H9 (cell line): ENCODE measurements around the gene CRACDL. TPM values are rescaled to one million over a fixed set of nuclear protein-coding genes. Genes with fewer than 3 reads are reported as not detected.

Source experiments
- DNase-seq: peaks from one replicate; pipeline ENCODE4 v3.0.0-alpha.2; 2017
- H2AFZ ChIP-seq: one replicate; pipeline ENCODE4 v1.6.1; 2013; ENCODE audit warnings: mild to moderate bottlenecking, low read length, control low read depth, moderate library complexity
- H2AK5ac ChIP-seq: 2 replicates; pipeline ENCODE4 v1.6.1; 2013; ENCODE audit warnings: low read length, control low read depth, mixed read lengths; ENCODE audit not compliant: insufficient read length
- H2BK120ac ChIP-seq: one replicate; pipeline ENCODE4 v1.6.1; 2013; ENCODE audit warnings: low read depth, mild to moderate bottlenecking, low read length, control low read depth, inconsistent platforms; ENCODE audit not compliant: poor library complexity, severe bottlenecking
- H2BK12ac ChIP-seq: 2 replicates; pipeline ENCODE4 v1.6.1; 2013; ENCODE audit warnings: low read length, control low read depth, mixed read lengths, low read depth; ENCODE audit not compliant: insufficient read length
- H2BK15ac ChIP-seq: 2 replicates; pipeline ENCODE4 v1.6.1; 2013; ENCODE audit warnings: low read depth, low read length, control low read depth
- H2BK20ac ChIP-seq: one replicate; pipeline ENCODE4 v1.6.1; 2013; ENCODE audit warnings: low read depth, mild to moderate bottlenecking, low read length, control low read depth, inconsistent platforms; ENCODE audit not compliant: poor library complexity, severe bottlenecking
- H2BK5ac ChIP-seq: 2 replicates; pipeline ENCODE4 v1.6.1; 2013; ENCODE audit warnings: low read length, control low read depth, mixed read lengths; ENCODE audit not compliant: insufficient read length
- H3K14ac ChIP-seq: 2 replicates; pipeline ENCODE4 v1.6.1; 2013; ENCODE audit warnings: low read length, control low read depth; ENCODE audit not compliant: insufficient read depth
- H3K18ac ChIP-seq: 2 replicates; pipeline ENCODE4 v1.6.1; 2013; ENCODE audit warnings: low read depth, mild to moderate bottlenecking, mixed read lengths, low read length, control low read depth; ENCODE audit not compliant: insufficient read length
- H3K23ac ChIP-seq: 2 replicates; pipeline ENCODE4 v1.6.1; 2013; ENCODE audit warnings: low read length, control low read depth, mixed read lengths, low read depth; ENCODE audit not compliant: insufficient read length
- H3K23me2 ChIP-seq: 2 replicates; pipeline ENCODE4 v1.6.1; 2013; ENCODE audit warnings: low read depth, mild to moderate bottlenecking, mixed read lengths, low read length, control low read depth; ENCODE audit not compliant: insufficient read length, poor library complexity, severe bottlenecking
- H3K27ac ChIP-seq: 2 replicates; pipeline ENCODE4 v1.5.1; 2013; ENCODE audit warnings: low read length, control low read depth, mixed read lengths, low read depth; ENCODE audit not compliant: insufficient read length
- H3K27me3 ChIP-seq: 2 replicates; pipeline ENCODE4 v1.6.1; 2013; ENCODE audit warnings: low read length, control low read depth, inconsistent platforms; ENCODE audit not compliant: insufficient read depth
- H3K4ac ChIP-seq: 2 replicates; pipeline ENCODE4 v1.6.1; 2013; ENCODE audit warnings: low read depth, mild to moderate bottlenecking, control low read depth, inconsistent platforms, low read length, moderate library complexity
- H3K4me1 ChIP-seq: 2 replicates; pipeline ENCODE4 v1.6.1; 2013; ENCODE audit warnings: low read length, control low read depth, inconsistent platforms; ENCODE audit not compliant: insufficient read depth
- H3K4me2 ChIP-seq: 2 replicates; pipeline ENCODE4 v1.6.1; 2013; ENCODE audit warnings: low read length, control low read depth, mixed read lengths; ENCODE audit not compliant: insufficient read length, insufficient read depth
- H3K56ac ChIP-seq: 2 replicates; pipeline ENCODE4 v1.6.1; 2013; ENCODE audit warnings: low read depth, mild to moderate bottlenecking, mixed read lengths, low read length, control low read depth; ENCODE audit not compliant: insufficient read length
- H3K79me1 ChIP-seq: 2 replicates; pipeline ENCODE4 v1.6.1; 2013; ENCODE audit warnings: low read depth, mild to moderate bottlenecking, moderate library complexity, low read length, control low read depth, inconsistent platforms; ENCODE audit not compliant: insufficient read depth, poor library complexity, severe bottlenecking
- H3K79me2 ChIP-seq: 2 replicates; pipeline ENCODE4 v1.6.1; 2013; ENCODE audit warnings: low read length, control low read depth, inconsistent platforms; ENCODE audit not compliant: insufficient read depth
- H3K9ac ChIP-seq: 2 replicates; pipeline ENCODE4 v1.6.1; 2013; ENCODE audit warnings: low read length, control low read depth, mixed read lengths; ENCODE audit not compliant: insufficient read length; ENCODE audit errors: extremely low read depth
- H3K9me3 ChIP-seq: one replicate; pipeline ENCODE4 v1.6.1; 2013; ENCODE audit warnings: low read depth, low read length, inconsistent platforms; ENCODE audit not compliant: control insufficient read depth
- H3T11ph ChIP-seq: one replicate; pipeline ENCODE4 v1.6.1; 2013; ENCODE audit warnings: mild to moderate bottlenecking, low read length, control low read depth, inconsistent platforms
- H4K20me1 ChIP-seq: one replicate; pipeline ENCODE4 v1.6.1; 2013; ENCODE audit not compliant: control insufficient read depth, insufficient read length, insufficient read depth
- H4K5ac ChIP-seq: 2 replicates; pipeline ENCODE4 v1.6.1; 2013; ENCODE audit warnings: low read depth, mild to moderate bottlenecking, mixed read lengths, low read length, control low read depth; ENCODE audit not compliant: insufficient read length
- H4K8ac ChIP-seq: replicated peaks from 2 replicates; pipeline ENCODE4 v1.6.1; 2013; ENCODE audit warnings: low read length, control low read depth, mixed read lengths, low read depth; ENCODE audit not compliant: insufficient read length
- H4K91ac ChIP-seq: 2 replicates; pipeline ENCODE4 v1.6.1; 2013; ENCODE audit warnings: low read depth, mild to moderate bottlenecking, moderate library complexity, mixed read lengths, low read length, control low read depth; ENCODE audit not compliant: insufficient read length
- H3K27ac Mint-ChIP-seq, 3 experiments: 2 replicates in 2 of 3; 3 replicates in 1 of 3; pipeline ENCODE4 v1.8.0; 2020 to 2021; ENCODE audit warnings: mixed read lengths in 3 of 3, mild to moderate bottlenecking in 1 of 3, moderate library complexity in 1 of 3
- H3K27me3 Mint-ChIP-seq: 2 replicates; pipeline ENCODE4 v1.8.0; 2021; ENCODE audit warnings: low read depth, mild to moderate bottlenecking, moderate library complexity, mixed read lengths
- H3K36me3 Mint-ChIP-seq, 3 experiments: 2 replicates in 2 of 3; 3 replicates in 1 of 3; pipeline ENCODE4 v1.8.0; 2020 to 2021; ENCODE audit warnings: low read depth in 3 of 3, mixed read lengths in 3 of 3; ENCODE audit not compliant: insufficient read depth in 1 of 3
- H3K4me1 Mint-ChIP-seq, 2 experiments: 2 replicates each; pipeline ENCODE4 v1.8.0; 2020; ENCODE audit warnings: mixed read lengths in 2 of 2
- H3K4me3 Mint-ChIP-seq, 2 experiments: 2 replicates in 1 of 2; 3 replicates in 1 of 2; pipeline ENCODE4 v1.8.0; 2020 to 2021; ENCODE audit warnings: mild to moderate bottlenecking in 2 of 2, mixed read lengths in 2 of 2, moderate library complexity in 1 of 2
- H3K9me3 Mint-ChIP-seq, 2 experiments: 2 replicates in 1 of 2; 3 replicates in 1 of 2; pipeline ENCODE4 v1.8.0; 2020; ENCODE audit warnings: mild to moderate bottlenecking in 2 of 2, mixed read lengths in 2 of 2, moderate library complexity in 1 of 2
- CTCF ChIP-seq: fragments of 200-600 bp; sonication (generic); conservative IDR thresholded peaks from 3 replicates; pipeline ENCODE4 v1.8.0; 2021; ENCODE audit warnings: antibody characterized with exemption, mild to moderate bottlenecking
- whole genome bisulfite sequencing: extraction: QIAGEN DNeasy Blood & Tissue Kit; methylation state at CpG from one replicate; pipeline ENCODE4 v1.1.7; 2013; ENCODE audit warnings: missing lambda C conversion rate, low lambda C conversion rate, mixed read lengths; ENCODE audit not compliant: insufficient read length; ENCODE audit errors: extremely low coverage; 5-methylcytosine and 5-hydroxymethylcytosine counted together
- total RNA-seq: library from RNA; stranded (reverse); gene quantifications from 2 replicates; pipeline ENCODE4 v1.2.1, GENCODE V29; 2021

The CRACDL gene
- total RNA-seq, 1 experiment from 2014 or later, result 0.48 TPM

- Histone ChIP-seq H3K4ac (no peak overlapping the region), H2BK20ac (no peak overlapping the region), H3T11ph (no peak overlapping the region), H2BK15ac (no peak overlapping the region), H3K9me3 (no peaks in the 10 kb centered on the region), H3K9ac (no peak overlapping the region), H2BK12ac (no peak overlapping the region), H3K79me2 (no peaks in the 10 kb centered on the region), H3K4me2 (no peak overlapping the region), H3K23me2 (peaks cover 8% of the 10 kb centered on the region), H3K56ac (no peak overlapping the region), H3K27me3 (peaks cover 21% of the 10 kb centered on the region; the same call in 1 of the 2 replicates), H2BK120ac (no peak overlapping the region), H3K27ac (no peak overlapping the region), H2BK5ac (no peak overlapping the region), H4K20me1 (no peaks in the 10 kb centered on the region), H3K18ac (no peak overlapping the region), H2AK5ac (no peak overlapping the region), H4K5ac (no peak overlapping the region), H4K91ac (no peak overlapping the region), H3K79me1 (no peaks in the 10 kb centered on the region), H3K4me1 (no peaks in the 10 kb centered on the region), H3K23ac (no peak overlapping the region), H2AFZ (no peak overlapping the region), H4K8ac (no peak overlapping the region), H3K14ac (no peak overlapping the region)
- Mint-ChIP-seq H3K9me3 (no peaks in the 10 kb centered on the region; a peak in 2 of 5 replicates), H3K27me3 (peaks cover 46% of the 10 kb centered on the region), H3K36me3 (peaks cover 0 to 2% (median 0%) of the 10 kb centered on the region in 3 experiments; a peak in 1 of 7 replicates), H3K27ac (no peak overlapping the region), H3K4me1 (peaks cover 4 to 8% of the 10 kb centered on the region in 2 experiments), H3K4me3 (no peak overlapping the region)
- no peak for DNase-seq
- no peak for TF ChIP-seq CTCF
- no CpG with 5 or more reads among the region's 1 CpG for WGBS
These were observed 4.1 kb upstream of the CRACDL start for GRCh38 chr2:98940102-98940501.
